Measurements from ENCODE around the gene DLK1.

Gene DLK1

GRCh38 chr14:100734031-100734990 lies 7.6 kb downstream of the DLK1 start:
- no peak for DNase-seq (ENCODE audit: low spot score)
- no peak for TF ChIP-seq CTCF (conservative IDR thresholded peaks at IDR 0.05; ENCODE audit: low read depth)
- POLR2A ChIA-PET (ENCODE audit: low non-redundant PET) = interaction anchor here (0.6 kb wide), 1 partner anchor 507 kb away, joined by 3 read pairs; no protein-coding TSS in a partner anchor
- CTCF ChIA-PET = no interaction called here
- no peak overlapping the region for H3K27ac ChIP-seq

- H3K27ac ChIP-seq = no peak overlapping the region
- ChIA-PET CTCF (no interaction called here), POLR2A (ENCODE audit: low non-redundant PET) (no interaction called here)
- DNase-seq (ENCODE audit: low spot score) = no peak
- TF ChIP-seq CTCF (conservative IDR thresholded peaks at IDR 0.05; ENCODE audit: low read depth) = no peak
Measured at GRCh38 chr14:100735271-100735670, 8.6 kb downstream of the DLK1 start.

GRCh38 chr14:100736269-100737180 lies 9.8 kb downstream of the DLK1 start:
- ChIA-PET CTCF (interaction anchor here (0.7 kb wide), 1 partner anchor 9 kb away, joined by 3 read pairs; no protein-coding TSS in a partner anchor), POLR2A (ENCODE audit: low non-redundant PET) (no interaction called here)
- no peak overlapping the region for H3K27ac ChIP-seq
- TF ChIP-seq CTCF (conservative IDR thresholded peaks at IDR 0.05; ENCODE audit: low read depth) = no peak
- no peak for DNase-seq (ENCODE audit: low spot score)

GRCh38 chr14:100737526-100737925 lies 10.8 kb downstream of the DLK1 start:
- H3K27ac ChIP-seq = no peak overlapping the region
- POLR2A ChIA-PET (ENCODE audit: low non-redundant PET) = no interaction called here
- CTCF ChIA-PET = no interaction called here
- no peak for DNase-seq (ENCODE audit: low spot score)
- TF ChIP-seq CTCF (conservative IDR thresholded peaks at IDR 0.05; ENCODE audit: low read depth) = no peak

DNA sequence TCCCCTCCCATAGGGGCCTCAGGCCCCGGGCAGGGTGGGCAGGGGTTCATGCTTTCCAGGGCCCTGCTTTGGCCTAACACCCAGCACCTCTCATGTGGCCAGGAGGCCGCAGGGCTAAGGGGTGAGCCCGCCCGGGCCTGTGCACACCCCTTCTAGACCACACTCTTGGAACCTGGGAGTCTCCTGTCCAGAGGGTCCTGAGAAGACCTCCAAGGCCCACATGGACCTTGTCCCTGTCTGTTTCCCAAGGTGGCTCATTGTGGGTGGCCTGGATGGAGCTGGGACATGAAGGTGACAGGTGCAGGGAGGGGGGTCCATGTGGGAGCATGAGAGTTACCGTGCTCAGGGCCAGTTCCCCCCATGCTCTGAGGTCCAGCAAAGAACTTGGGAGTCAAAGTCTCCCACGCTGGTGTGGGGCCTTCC lies 11.6 kb downstream of the DLK1 start:
- no peak for TF ChIP-seq CTCF (conservative IDR thresholded peaks at IDR 0.05; ENCODE audit: low read depth)
- ChIA-PET POLR2A (ENCODE audit: low non-redundant PET) (no interaction called here), CTCF (no interaction called here)
- no peak for DNase-seq (ENCODE audit: low spot score)
- H3K27ac ChIP-seq = no peak overlapping the region

DNA sequence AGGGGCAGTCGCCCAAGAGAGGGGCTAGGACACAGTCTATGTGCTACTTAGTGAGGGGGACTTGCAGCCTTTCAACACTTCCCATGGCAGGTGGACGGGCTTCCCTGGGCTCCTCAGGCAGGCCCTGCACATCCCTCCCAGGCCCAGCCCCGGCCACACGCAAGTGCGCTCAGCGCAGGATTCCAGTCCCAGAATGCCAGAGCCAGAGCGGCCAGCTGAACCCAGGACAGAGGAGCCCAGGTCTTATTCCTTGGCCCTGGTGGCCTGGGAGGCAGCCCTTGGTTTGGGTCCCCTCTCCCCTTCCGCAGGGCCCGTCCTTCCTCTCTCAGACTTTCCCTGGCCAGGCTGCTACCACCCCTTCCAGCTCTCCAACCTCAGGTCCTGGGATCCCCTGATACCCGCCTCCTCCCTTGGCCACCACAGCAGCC lies 12.0 kb downstream of the DLK1 start:
- ChIA-PET CTCF (no interaction called here), POLR2A (ENCODE audit: low non-redundant PET) (no interaction called here)
- no peak for TF ChIP-seq CTCF (conservative IDR thresholded peaks at IDR 0.05; ENCODE audit: low read depth)
- H3K27ac ChIP-seq = no peak overlapping the region
- DNase-seq (ENCODE audit: low spot score) = no peak

Measured in RWPE1 (cell line).